GM12878 (cell line): ENCODE results near the gene RNF31. TPM values are rescaled to one million over a fixed set of nuclear protein-coding genes. Genes with fewer than 3 reads are reported as not detected.
A peak's percentile ranks its signal among the peaks of the same experiment; 100 is the strongest.

Experiments used
- ATAC-seq: fragments of 200-7000 bp; cut with Tn5 transposase; 3 replicates; pipeline ENCODE4 v1.9.1; 2020; ENCODE audit warnings: mild to moderate bottlenecking, moderate library complexity
- BruUV-seq: library from RNA; stranded (reverse); fragments of 400-500 nt; replicated peaks from 2 replicates; lab custom pipeline; 2021; lab: Mats Ljungman, UMichigan
- CTCF ChIA-PET: fragments of 300-600 bp; sonication (Branson Sonifier 250); formaldehyde crosslinking; extraction: SDS; loops from one replicate; lab custom pipeline; 2021; ENCODE audit warnings: inconsistent platforms; lab: Yijun Ruan, JAX
- POLR2A ChIA-PET: fragments of 350-600 bp; formaldehyde crosslinking; extraction: SDS; loops from one replicate; lab custom pipeline; 2021; ENCODE audit warnings: inconsistent platforms; lab: Charles Lee
- RAD21 ChIA-PET: fragments of 300-600 bp; sonication (Branson Sonifier 250); formaldehyde crosslinking; loops from one replicate; lab custom pipeline; 2023; ENCODE audit warnings: antibody characterized with exemption; ENCODE audit not compliant: unreplicated experiment; lab: Charles Lee
- SMC1A ChIA-PET: fragments of 300-600 bp; sonication (Branson Sonifier 250); formaldehyde crosslinking; loops from one replicate; lab custom pipeline; 2023; ENCODE audit not compliant: unreplicated experiment, uncharacterized antibody; lab: Charles Lee
- DNase-seq: peaks from one replicate; pipeline ENCODE4 v3.0.0-alpha.2; 2011; ENCODE audit warnings: low read depth, low spot score
- FAIRE-seq: peaks from 3 replicates; lab custom pipeline; 2011; peaks lifted over from hg19 to GRCh38; lab: Jason Lieb, UNC
- H2AFZ ChIP-seq: 2 replicates; pipeline ENCODE4 v1.6.0; 2011; ENCODE audit warnings: low read depth, low read length, control low read depth; ENCODE audit not compliant: control insufficient read depth
- H3K27ac ChIP-seq: 2 replicates; pipeline ENCODE4 v1.5.1; 2011; ENCODE audit warnings: control low read depth; ENCODE audit not compliant: control insufficient read depth, insufficient read depth
- H3K27me3 ChIP-seq, 2 experiments: replicated peaks in 1 of 2; 2 replicates each; pipeline versions ENCODE4 v1.6.0 to v1.6.1; 2011; ENCODE audit warnings: low read length in 1 of 2; ENCODE audit not compliant: control insufficient read depth in 2 of 2, insufficient read depth in 2 of 2
- H3K36me3 ChIP-seq, 2 experiments: 2 replicates each; pipeline ENCODE4 v1.5.1; 2011; ENCODE audit warnings: low read length in 1 of 2; ENCODE audit not compliant: control insufficient read depth in 2 of 2, insufficient read depth in 2 of 2
- H3K4me1 ChIP-seq: 2 replicates; pipeline ENCODE4 v1.6.1; 2011; ENCODE audit warnings: mild to moderate bottlenecking, low read length, moderate library complexity, mixed read lengths; ENCODE audit not compliant: control insufficient read depth, insufficient read depth
- H3K4me2 ChIP-seq: 2 replicates; pipeline ENCODE4 v1.6.0; 2011; ENCODE audit warnings: control low read depth; ENCODE audit not compliant: control insufficient read depth, insufficient read depth
- H3K4me3 ChIP-seq: fragments of 200-600 bp; sonication (generic); 2 replicates; pipeline ENCODE4 v1.5.1; 2016
- H3K79me2 ChIP-seq: 2 replicates; pipeline ENCODE4 v1.6.0; 2011; ENCODE audit warnings: low read length; ENCODE audit not compliant: control insufficient read depth, insufficient read depth
- H3K9ac ChIP-seq: 2 replicates; pipeline ENCODE4 v1.8.0; 2011; ENCODE audit warnings: low read length, control low read depth, mixed read lengths; ENCODE audit not compliant: control insufficient read depth, insufficient read depth
- H3K9me3 ChIP-seq: replicated peaks from 3 replicates; pipeline ENCODE4 v1.5.1; 2011; ENCODE audit warnings: mild to moderate bottlenecking, low read length; ENCODE audit not compliant: control insufficient read depth, insufficient read depth
- H4K20me1 ChIP-seq: 2 replicates; pipeline ENCODE4 v1.6.0; 2011; ENCODE audit not compliant: control insufficient read depth, insufficient read depth
- BHLHE40 ChIP-seq, 2 experiments: fragments of 450-650 bp in 1 of 2; IDR thresholded peaks; 2 replicates each; pipeline ENCODE4 v1.6.1; 2011 to 2017; ENCODE audit warnings: low read depth in 2 of 2, borderline replicate concordance in 1 of 2, improper control_type of control experiment in 1 of 2, low read length in 1 of 2, mild to moderate bottlenecking in 1 of 2
- CBFB ChIP-seq: IDR thresholded peaks from 2 replicates; pipeline ENCODE4 v1.6.1; 2016; ENCODE audit warnings: antibody characterized with exemption, low read depth
- CEBPB ChIP-seq, 2 experiments: fragments of 150-350 bp in 1 of 2; IDR thresholded peaks; 2 replicates each; pipeline ENCODE4 v1.6.1; 2012 to 2014; ENCODE audit warnings: low read depth in 2 of 2, low read length in 2 of 2, borderline replicate concordance in 1 of 2, inconsistent platforms in 1 of 2
- CHD4 ChIP-seq: fragments of 200-600 bp; sonication (generic); IDR thresholded peaks from 2 replicates; pipeline ENCODE4 v1.6.1; 2016; ENCODE audit warnings: mild to moderate bottlenecking
- EP300 ChIP-seq, 2 experiments: fragments of 150-350 bp in 1 of 2; IDR thresholded peaks; 2 replicates each; pipeline ENCODE4 v1.6.1; 2011 to 2012; ENCODE audit warnings: low read depth in 2 of 2, low read length in 2 of 2, borderline replicate concordance in 1 of 2, improper control_type of control experiment in 1 of 2, inconsistent platforms in 1 of 2; ENCODE audit not compliant: control insufficient read depth in 1 of 2
- HDAC2 ChIP-seq: fragments of 200-600 bp; sonication (generic); IDR thresholded peaks from 2 replicates; pipeline ENCODE4 v1.6.1; 2017
- HDAC6 ChIP-seq: fragments of 200-600 bp; sonication (generic); IDR thresholded peaks from one replicate; pipeline ENCODE4 v1.8.0; 2017; ENCODE audit warnings: antibody characterized with exemption; ENCODE audit not compliant: unreplicated experiment
- IKZF1 ChIP-seq: fragments of 450-650 bp; conservative IDR thresholded peaks from 2 replicates; pipeline ENCODE4 v1.6.1; 2017; ENCODE audit warnings: antibody characterized with exemption, mild to moderate bottlenecking
- NFYB ChIP-seq: IDR thresholded peaks from 2 replicates; pipeline ENCODE4 v1.6.1; 2011; ENCODE audit warnings: low read depth, mild to moderate bottlenecking, low read length, improper control_type of control experiment, moderate library complexity; ENCODE audit not compliant: insufficient read depth
- NR2C1 ChIP-seq: fragments of 450-650 bp; IDR thresholded peaks from 2 replicates; pipeline ENCODE4 v1.6.1; 2017; ENCODE audit warnings: antibody characterized with exemption, mild to moderate bottlenecking, moderate library complexity
- PAX5 ChIP-seq: IDR thresholded peaks from 2 replicates; pipeline ENCODE4 v1.6.1; 2011; ENCODE audit warnings: low read depth, low read length, borderline replicate concordance
- SMC3 ChIP-seq: IDR thresholded peaks from 2 replicates; pipeline ENCODE4 v1.6.1; 2011; ENCODE audit warnings: low read length, improper control_type of control experiment, borderline replicate concordance
- SP1 ChIP-seq: IDR thresholded peaks from one replicate; pipeline ENCODE4 v1.6.1; 2011; ENCODE audit warnings: low read depth, low read length
- SUPT20H ChIP-seq: IDR thresholded peaks from 2 replicates; pipeline ENCODE4 v1.6.1; 2011; ENCODE audit warnings: low read depth, mild to moderate bottlenecking, low read length, moderate library complexity, borderline replicate concordance; ENCODE audit not compliant: control insufficient read depth
- ZNF217 ChIP-seq: fragments of 450-650 bp; IDR thresholded peaks from 2 replicates; pipeline ENCODE4 v1.6.1; 2017; ENCODE audit warnings: antibody characterized with exemption, mild to moderate bottlenecking
- ZSCAN29 ChIP-seq: fragments of 450-650 bp; IDR thresholded peaks from 2 replicates; pipeline ENCODE4 v1.6.1; 2017; ENCODE audit warnings: mild to moderate bottlenecking, moderate library complexity
- WGBS: methylation state at CpG from one replicate; pipeline ENCODE4 v1.1.6; 2016; ENCODE audit warnings: low lambda C conversion rate; ENCODE audit not compliant: insufficient replicate concordance, insufficient coverage; ENCODE audit errors: missing lambda C conversion rate; 5-methylcytosine and 5-hydroxymethylcytosine counted together
- in situ Hi-C: fragments of 300-500 bp; cut with MboI; formaldehyde crosslinking; loops from 9 replicates; pipeline ENCODE4 v1.14.3; 2018; ENCODE audit warnings: mixed read lengths
- intact Hi-C: fragments of 100-400 bp; cut with micrococcal nuclease; formaldehyde crosslinking; loops from one replicate; pipeline ENCODE4 v1.14.2; 2022; ENCODE audit not compliant: unreplicated experiment
- polyA plus RNA-seq, 11 experiments: library from polyadenylated mRNA; depleted of rRNA in 4 of 11; unstranded in 6 of 11; stranded (reverse) in 5 of 11; fragments of >200 nt; fragmentation: Nextera tagmentation in 4 of 11; fragmentation: Illumina TruSeq in 1 of 11; extraction: Ambion mirVana in 4 of 11; extraction: Trizol in 1 of 11; gene quantifications; 1 replicate in 1 of 11; 2 replicates in 10 of 11; pipeline versions ENCODE4 v1.2.1 to v1.2.3, GENCODE V29; 2011 to 2016; ENCODE audit warnings: inconsistent platforms in 2 of 11, missing spikeins in 2 of 11, low read depth in 1 of 11
- total RNA-seq, 4 experiments: library from RNA; depleted of rRNA in 3 of 4; stranded (reverse); fragments of >200 nt in 3 of 4; fragmentation: Illumina TruSeq in 1 of 4; extraction: Trizol in 1 of 4; gene quantifications; 2 replicates each; pipeline versions ENCODE4 v1.2.1 to v1.2.3, GENCODE V29; 2013 to 2021
- TF ChIP-seq, protein P1 (sequence below): fragments of 450-650 bp; IDR thresholded peaks from 2 replicates; pipeline ENCODE4 v1.6.1; 2017; ENCODE audit warnings: low read depth, mild to moderate bottlenecking, moderate library complexity

RNF31 gene
- total and polyA plus RNA-seq, 10 of the 15 experiments (the other 5 are each of a cell fraction or from before 2014, with no cell fraction given) = 8.5 to 92.7 (median 52.0) TPM

DNA sequence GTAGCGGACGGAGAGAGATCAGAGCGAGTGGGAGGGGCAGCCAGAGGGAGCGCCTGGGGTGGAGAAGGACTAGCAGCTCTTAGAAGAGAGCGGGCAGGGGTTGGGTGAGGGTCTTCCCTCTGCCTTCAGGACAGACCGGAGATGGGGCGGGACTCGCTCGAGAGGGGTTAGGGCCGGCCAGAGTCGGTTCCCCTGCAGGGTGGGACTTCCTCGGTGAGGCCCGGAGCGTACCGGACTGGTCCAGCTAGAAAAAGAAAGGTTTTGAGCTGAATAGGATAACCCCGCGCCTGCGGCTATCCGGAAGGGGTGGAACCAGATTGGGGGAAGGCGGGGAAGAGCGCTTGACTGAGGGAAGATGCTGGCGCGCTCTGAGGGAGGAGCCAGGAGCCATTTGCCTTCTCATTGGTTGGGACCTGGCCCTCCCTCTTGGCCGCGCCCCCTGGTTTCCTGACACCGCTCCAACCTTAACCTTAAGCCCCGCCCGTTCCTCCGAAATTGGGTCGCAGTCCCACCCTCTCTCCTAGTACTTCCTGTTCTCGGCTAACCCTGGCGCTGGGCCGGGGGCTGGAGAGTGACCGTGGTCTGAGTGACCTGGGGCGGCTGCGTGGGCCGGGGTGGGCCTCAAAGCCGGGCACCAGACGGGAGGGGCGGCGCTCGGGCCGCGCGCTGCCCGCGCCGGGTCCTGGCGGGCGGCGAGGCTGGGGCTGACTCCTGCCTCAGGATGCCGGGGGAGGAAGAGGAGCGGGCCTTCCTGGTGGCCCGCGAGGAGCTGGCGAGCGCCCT is at the start of gene RNF31 (continued):
- TF ChIP-seq, protein P1, sequence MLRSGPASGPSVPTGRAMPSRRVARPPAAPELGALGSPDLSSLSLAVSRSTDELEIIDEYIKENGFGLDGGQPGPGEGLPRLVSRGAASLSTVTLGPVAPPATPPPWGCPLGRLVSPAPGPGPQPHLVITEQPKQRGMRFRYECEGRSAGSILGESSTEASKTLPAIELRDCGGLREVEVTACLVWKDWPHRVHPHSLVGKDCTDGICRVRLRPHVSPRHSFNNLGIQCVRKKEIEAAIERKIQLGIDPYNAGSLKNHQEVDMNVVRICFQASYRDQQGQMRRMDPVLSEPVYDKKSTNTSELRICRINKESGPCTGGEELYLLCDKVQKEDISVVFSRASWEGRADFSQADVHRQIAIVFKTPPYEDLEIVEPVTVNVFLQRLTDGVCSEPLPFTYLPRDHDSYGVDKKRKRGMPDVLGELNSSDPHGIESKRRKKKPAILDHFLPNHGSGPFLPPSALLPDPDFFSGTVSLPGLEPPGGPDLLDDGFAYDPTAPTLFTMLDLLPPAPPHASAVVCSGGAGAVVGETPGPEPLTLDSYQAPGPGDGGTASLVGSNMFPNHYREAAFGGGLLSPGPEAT = peak; percentile 59; the same call in 1 of the 2 replicates
- TF ChIP-seq BHLHE40 (IDR thresholded peaks at IDR 0.05; ENCODE audit: borderline replicate concordance in 1 of 2, low read depth in 2 of 2, low read length in 1 of 2) = peak in 1 of 2 experiments; percentile 24; a peak in 1 of 4 replicates

DNA sequence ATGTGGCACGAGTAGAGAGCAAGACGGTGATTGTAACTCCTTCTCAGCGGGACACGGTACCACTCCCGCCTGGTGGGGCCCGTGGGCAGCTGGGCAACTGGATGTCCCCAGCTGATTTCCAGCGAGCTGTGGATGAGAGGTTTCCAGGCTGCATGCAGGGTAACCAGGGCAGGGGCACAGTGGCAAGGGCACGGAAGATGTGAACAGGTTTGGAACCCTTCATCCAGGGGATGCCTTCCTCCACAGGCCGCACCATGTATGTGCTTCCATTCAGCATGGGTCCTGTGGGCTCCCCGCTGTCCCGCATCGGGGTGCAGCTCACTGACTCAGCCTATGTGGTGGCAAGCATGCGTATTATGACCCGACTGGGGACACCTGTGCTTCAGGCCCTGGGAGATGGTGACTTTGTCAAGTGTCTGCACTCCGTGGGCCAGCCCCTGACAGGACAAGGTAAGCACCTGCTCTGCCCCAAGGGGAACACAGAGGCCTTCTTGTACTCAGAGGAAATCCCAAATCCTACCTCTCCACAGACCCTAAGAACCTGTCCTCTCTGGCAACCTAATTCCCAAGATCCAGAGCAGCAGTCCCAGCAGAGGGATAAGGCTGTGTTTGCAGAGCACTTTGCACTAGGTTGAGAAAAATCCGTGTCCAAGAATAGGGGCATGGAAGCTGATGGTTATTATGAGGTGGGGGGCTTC is 48.9 kb upstream of the RNF31 start:
- TF ChIP-seq SMC3 (no peak), ZSCAN29 (no peak), IKZF1 (no peak), NR2C1 (no peak), ZNF217 (no peak), HDAC6 (no peak), SP1 (no peak), HDAC2 (no peak), CBFB (no peak), CHD4 (no peak), CEBPB (IDR thresholded peaks at IDR 0.05; ENCODE audit: borderline replicate concordance in 1 of 2, low read depth in 2 of 2, low read length in 2 of 2) (no peak), PAX5 (no peak), EP300 (IDR thresholded peaks at IDR 0.05; ENCODE audit: borderline replicate concordance in 1 of 2, control insufficient read depth in 1 of 2, low read depth in 2 of 2, low read length in 2 of 2) (no peak), NFYB (no peak), SUPT20H (no peak)
- TF ChIP-seq, protein P1 = no peak
- WGBS = 89% methylated on average over 16 of the region's 16 CpGs
- DNase-seq (no peak), ATAC-seq (no peak), FAIRE-seq (no peak)
- H3K27ac ChIP-seq = no peak overlapping the region
- H3K4me1 ChIP-seq = 0 out of 2 replicates have a peak, but pooled peaks cover 3% of the 10 kb centered on the region
- no peak overlapping the region for H3K4me2 ChIP-seq
- ChIA-PET SMC1A (interaction anchor here (1.8 to 9.2 kb wide), 2 partner anchors 8 to 40 kb away, joined by 4 to 195 read pairs; no protein-coding TSS in a partner anchor), CTCF (interaction anchor here (0.9 to 11.2 kb wide), 3 partner anchors 7 to 41 kb away, joined by 3 to 294 read pairs (median 4); partner anchors contain the start of genes DCAF11 and NRL), RAD21 (interaction anchor here (9.1 kb wide), 1 partner anchor 9 kb away, joined by 153 read pairs; no protein-coding TSS in a partner anchor), POLR2A (interaction anchor here (4.9 to 6.8 kb wide), 2 partner anchors 11 to 49 kb away, joined by 38 to 90 read pairs; partner anchors contain the start of genes PSME2 and RNF31)
- H3K9ac ChIP-seq = no peak overlapping the region
- H3K4me3 ChIP-seq = no peak overlapping the region
- peaks cover 24% of the 10 kb centered on the region for H3K79me2 ChIP-seq
- no TSS peak for BruUV-seq
- peaks cover 7 to 14% of the 10 kb centered on the region in 2 experiments; a peak in 3 of 4 replicates for H3K36me3 ChIP-seq
- H3K27me3 ChIP-seq = no peaks in the 10 kb centered on the region
- H3K9me3 ChIP-seq = no peaks in the 10 kb centered on the region
- in situ Hi-C loops (no loop called here), intact Hi-C loops (no loop called here)
- H2AFZ ChIP-seq = no peak overlapping the region
- no peaks in the 10 kb centered on the region for H4K20me1 ChIP-seq
